ENCODE measurements around the gene KRTAP2-2.

DNA sequence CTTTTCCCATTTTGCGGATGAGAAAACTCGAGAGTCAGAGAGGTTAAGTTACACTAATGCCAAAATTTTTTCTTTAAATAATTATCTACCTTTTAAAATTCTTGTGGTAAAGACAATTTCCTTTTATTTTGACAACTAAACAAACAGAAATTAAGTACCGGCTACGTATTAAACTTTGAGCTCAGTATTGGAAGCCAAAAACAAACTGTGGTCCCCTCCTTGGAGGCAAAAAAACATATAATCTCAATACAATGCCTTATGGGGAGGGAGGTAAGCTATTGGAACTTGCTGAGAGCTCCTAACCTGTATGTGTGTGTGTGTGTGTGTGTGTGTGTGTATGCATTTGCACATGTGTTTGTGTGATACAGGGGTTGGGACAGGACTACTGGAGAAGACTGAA is 8.4 kb upstream of the KRTAP2-2 start:
- TF ChIP-seq, protein P1, sequence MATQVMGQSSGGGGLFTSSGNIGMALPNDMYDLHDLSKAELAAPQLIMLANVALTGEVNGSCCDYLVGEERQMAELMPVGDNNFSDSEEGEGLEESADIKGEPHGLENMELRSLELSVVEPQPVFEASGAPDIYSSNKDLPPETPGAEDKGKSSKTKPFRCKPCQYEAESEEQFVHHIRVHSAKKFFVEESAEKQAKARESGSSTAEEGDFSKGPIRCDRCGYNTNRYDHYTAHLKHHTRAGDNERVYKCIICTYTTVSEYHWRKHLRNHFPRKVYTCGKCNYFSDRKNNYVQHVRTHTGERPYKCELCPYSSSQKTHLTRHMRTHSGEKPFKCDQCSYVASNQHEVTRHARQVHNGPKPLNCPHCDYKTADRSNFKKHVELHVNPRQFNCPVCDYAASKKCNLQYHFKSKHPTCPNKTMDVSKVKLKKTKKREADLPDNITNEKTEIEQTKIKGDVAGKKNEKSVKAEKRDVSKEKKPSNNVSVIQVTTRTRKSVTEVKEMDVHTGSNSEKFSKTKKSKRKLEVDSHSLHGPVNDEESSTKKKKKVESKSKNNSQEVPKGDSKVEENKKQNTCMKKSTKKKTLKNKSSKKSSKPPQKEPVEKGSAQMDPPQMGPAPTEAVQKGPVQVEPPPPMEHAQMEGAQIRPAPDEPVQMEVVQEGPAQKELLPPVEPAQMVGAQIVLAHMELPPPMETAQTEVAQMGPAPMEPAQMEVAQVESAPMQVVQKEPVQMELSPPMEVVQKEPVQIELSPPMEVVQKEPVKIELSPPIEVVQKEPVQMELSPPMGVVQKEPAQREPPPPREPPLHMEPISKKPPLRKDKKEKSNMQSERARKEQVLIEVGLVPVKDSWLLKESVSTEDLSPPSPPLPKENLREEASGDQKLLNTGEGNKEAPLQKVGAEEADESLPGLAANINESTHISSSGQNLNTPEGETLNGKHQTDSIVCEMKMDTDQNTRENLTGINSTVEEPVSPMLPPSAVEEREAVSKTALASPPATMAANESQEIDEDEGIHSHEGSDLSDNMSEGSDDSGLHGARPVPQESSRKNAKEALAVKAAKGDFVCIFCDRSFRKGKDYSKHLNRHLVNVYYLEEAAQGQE (IDR thresholded peaks at IDR 0.05; ENCODE audit: low read depth, low read length), result no peak
- TF ChIP-seq RBBP5 (conservative IDR thresholded peaks at IDR 0.05), result no peak
- TF ChIP-seq POLR2AphosphoS5 (IDR thresholded peaks at IDR 0.05; ENCODE audit: low read length), result no peak
- no peak for TF ChIP-seq POLR2A (IDR thresholded peaks at IDR 0.05; ENCODE audit: low read depth, low read length)
- TF ChIP-seq TAF1 (IDR thresholded peaks at IDR 0.05; ENCODE audit: borderline replicate concordance, low read depth, low read length), result no peak
- no peak for TF ChIP-seq EGR1 (IDR thresholded peaks at IDR 0.05; ENCODE audit: borderline replicate concordance in 1 of 2, low read depth in 2 of 2, low read length in 2 of 2)
- TF ChIP-seq CEBPB (IDR thresholded peaks at IDR 0.05; ENCODE audit: borderline replicate concordance in 1 of 2, low read depth in 2 of 2, low read length in 2 of 2), result no peak
- TF ChIP-seq ZZZ3 (IDR thresholded peaks at IDR 0.05; ENCODE audit: control insufficient read depth, insufficient read length, low read depth), result no peak
- TF ChIP-seq EP300 (IDR thresholded peaks at IDR 0.05; ENCODE audit: borderline replicate concordance in 1 of 2, control insufficient read depth in 1 of 2, low read depth in 2 of 2, low read length in 2 of 2), result no peak
- TF ChIP-seq EZH2 (IDR thresholded peaks at IDR 0.05; ENCODE audit: borderline replicate concordance, control insufficient read depth, low read depth, low read length), result no peak
- TF ChIP-seq, protein P2, sequence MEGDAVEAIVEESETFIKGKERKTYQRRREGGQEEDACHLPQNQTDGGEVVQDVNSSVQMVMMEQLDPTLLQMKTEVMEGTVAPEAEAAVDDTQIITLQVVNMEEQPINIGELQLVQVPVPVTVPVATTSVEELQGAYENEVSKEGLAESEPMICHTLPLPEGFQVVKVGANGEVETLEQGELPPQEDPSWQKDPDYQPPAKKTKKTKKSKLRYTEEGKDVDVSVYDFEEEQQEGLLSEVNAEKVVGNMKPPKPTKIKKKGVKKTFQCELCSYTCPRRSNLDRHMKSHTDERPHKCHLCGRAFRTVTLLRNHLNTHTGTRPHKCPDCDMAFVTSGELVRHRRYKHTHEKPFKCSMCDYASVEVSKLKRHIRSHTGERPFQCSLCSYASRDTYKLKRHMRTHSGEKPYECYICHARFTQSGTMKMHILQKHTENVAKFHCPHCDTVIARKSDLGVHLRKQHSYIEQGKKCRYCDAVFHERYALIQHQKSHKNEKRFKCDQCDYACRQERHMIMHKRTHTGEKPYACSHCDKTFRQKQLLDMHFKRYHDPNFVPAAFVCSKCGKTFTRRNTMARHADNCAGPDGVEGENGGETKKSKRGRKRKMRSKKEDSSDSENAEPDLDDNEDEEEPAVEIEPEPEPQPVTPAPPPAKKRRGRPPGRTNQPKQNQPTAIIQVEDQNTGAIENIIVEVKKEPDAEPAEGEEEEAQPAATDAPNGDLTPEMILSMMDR (IDR thresholded peaks at IDR 0.05 in 2 of 3, conservative IDR thresholded peaks at IDR 0.05 in 1 of 3; ENCODE audit: control insufficient read depth in 2 of 3, extremely low read depth in 1 of 3, insufficient read depth in 1 of 3, low read depth in 3 of 3, low read length in 3 of 3), result no peak
- TF ChIP-seq NR2C2 (IDR thresholded peaks at IDR 0.05; ENCODE audit: borderline replicate concordance, control insufficient read depth, insufficient read length, low read depth), result no peak
- TF ChIP-seq, protein P3, sequence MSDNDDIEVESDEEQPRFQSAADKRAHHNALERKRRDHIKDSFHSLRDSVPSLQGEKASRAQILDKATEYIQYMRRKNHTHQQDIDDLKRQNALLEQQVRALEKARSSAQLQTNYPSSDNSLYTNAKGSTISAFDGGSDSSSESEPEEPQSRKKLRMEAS (IDR thresholded peaks at IDR 0.05; ENCODE audit: low read depth, low read length), result no peak

Measured in GM12878 (cell line).